ENCODE measurements around the gene GGT6.

DNA sequence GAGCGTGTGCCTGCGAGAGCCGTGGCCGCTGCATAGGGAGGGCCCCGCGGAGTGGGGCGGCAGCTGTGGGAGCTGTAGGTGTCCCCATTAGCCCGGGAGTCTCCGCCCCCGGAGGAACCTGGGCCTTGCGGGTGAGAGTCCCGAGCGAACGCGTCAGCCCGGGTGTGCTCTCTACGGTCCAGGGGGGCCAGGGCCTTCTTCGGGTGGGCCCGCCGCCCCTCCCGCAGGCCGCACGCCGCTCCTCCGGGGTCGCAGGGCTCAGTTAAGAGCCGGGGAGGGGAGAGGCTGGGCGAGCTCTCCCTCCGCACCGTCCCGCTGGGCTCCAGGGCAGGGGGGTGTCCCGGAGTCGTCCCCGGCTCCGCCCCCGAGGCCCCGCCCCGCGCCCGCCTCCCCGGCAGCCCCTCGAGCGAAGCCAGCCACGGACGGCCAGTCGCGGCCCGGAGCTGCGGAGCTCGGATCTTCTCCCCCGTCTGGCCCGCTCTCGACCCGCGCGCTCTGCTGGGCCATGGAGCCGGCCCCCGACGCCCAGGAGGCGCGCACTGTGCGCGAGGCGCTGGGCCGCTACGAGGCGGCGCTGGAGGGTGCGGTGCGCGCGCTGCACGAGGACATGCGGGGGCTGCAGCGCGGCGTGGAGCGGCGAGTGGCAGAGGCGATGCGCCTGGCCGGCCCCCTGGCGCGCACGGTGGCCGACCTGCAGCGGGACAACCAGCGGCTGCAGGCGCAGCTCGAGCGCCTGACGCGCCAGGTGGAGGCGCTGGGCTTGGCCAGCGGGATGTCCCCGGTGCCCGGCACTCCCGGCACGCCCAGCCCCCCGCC lies 23.9 kb upstream of the GGT6 start, which contains the start of gene SMTNL2:
- TF ChIP-seq POLR2A (IDR thresholded peaks at IDR 0.05) = no peak
- TF ChIP-seq, protein P1, sequence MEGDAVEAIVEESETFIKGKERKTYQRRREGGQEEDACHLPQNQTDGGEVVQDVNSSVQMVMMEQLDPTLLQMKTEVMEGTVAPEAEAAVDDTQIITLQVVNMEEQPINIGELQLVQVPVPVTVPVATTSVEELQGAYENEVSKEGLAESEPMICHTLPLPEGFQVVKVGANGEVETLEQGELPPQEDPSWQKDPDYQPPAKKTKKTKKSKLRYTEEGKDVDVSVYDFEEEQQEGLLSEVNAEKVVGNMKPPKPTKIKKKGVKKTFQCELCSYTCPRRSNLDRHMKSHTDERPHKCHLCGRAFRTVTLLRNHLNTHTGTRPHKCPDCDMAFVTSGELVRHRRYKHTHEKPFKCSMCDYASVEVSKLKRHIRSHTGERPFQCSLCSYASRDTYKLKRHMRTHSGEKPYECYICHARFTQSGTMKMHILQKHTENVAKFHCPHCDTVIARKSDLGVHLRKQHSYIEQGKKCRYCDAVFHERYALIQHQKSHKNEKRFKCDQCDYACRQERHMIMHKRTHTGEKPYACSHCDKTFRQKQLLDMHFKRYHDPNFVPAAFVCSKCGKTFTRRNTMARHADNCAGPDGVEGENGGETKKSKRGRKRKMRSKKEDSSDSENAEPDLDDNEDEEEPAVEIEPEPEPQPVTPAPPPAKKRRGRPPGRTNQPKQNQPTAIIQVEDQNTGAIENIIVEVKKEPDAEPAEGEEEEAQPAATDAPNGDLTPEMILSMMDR (IDR thresholded peaks at IDR 0.05) = no peak

All from Peyer's patch (tissue), 4 donors.